SW 1271 (cell line): Measurements from ENCODE around the gene IGF2BP2.
A peak's percentile ranks its signal among the peaks of the same experiment; 100 is the strongest.

Source experiments
- DNase-seq, 2 experiments: peaks; one replicate each; lab custom pipeline; 2025; lab: John Stamatoyannopoulos, UW

IGF2BP2 gene

DNA sequence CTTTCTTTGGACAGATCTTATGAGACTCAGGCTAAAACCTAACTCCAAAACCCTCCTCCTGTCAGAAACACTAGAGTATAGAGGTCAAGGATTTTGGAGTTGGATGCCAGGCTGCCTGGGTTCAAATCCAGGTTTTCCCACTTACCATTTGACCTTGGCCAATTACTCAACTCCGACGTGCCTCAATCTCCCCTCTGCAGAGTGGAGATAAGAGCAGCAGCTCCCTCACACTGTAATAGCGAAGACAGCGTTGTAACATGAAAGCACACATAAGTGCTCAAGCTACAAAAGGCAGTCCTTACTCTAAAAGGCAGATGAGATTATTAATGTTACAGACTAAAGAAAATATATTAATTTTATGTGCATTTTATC, 90.1 kb downstream of the IGF2BP2 start:
- DNase-seq, result no peak

- DNase-seq, result peak; percentile 76 to 93
Measured at GRCh38 chr3:185733980-185734724, 90.7 kb downstream of the IGF2BP2 start.

DNA sequence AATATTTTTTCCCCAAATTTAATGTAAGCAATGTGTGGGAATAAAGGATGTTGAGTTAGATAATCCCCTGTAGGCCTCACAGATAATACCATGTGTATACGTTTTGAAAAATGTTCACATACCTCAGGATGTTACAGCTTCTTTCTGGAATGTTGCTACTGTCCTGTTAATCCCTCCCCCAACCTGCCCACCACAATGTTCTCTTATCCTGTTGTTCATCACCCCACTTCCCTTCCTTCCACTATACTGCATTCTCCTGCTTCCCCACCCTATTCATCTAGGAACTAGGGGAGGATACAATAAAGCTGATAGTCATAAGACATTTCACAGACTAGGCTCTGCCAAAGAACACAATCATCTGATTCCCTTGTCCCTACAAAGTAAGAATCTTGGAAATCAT, 92.1 kb downstream of the IGF2BP2 start:
- DNase-seq, result peak; percentile 81 to 92

- no peak for DNase-seq
Measured at GRCh38 chr3:185730550-185730949, 94.3 kb downstream of the IGF2BP2 start.

- peak; percentile 58 to 86 for DNase-seq
Measured at GRCh38 chr3:185729337-185730055, 95.3 kb downstream of the IGF2BP2 start.

DNA sequence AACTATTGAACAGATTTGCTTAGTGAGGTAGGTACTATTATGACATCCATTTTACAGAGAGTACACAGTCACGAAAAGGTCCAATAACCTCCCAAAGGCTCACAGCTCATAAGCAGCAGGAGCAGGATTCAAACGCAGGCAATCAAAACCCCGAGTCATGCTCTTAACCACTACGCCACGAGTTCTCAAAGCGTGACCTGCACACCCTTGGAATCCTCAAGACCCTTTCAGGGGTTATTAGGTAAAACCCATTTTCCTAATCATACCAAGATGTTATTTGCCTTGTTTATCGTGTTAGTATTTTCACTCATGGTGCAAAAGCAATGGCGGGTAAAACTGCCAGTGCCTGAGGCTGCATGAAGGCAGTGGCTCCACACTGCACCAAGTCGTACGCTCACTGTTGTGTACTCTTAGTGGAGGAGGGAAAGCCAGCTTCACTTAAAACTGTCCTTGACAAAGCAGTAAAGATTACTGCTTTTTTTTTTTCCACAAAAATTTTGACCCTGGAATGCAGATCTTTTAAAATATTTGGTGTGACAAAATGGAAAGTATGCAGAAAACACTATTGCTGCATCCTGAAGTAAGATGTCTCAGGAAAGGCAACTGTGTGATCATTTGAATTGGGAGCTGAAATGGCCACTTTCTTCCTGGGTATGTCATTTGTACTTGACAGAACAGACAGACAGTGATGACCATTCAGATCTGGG, 96.1 kb downstream of the IGF2BP2 start:
- no peak for DNase-seq

GRCh38 chr3:185727873-185728272, 97.0 kb downstream of the IGF2BP2 start:
- no peak for DNase-seq

- no peak for DNase-seq
Measured at GRCh38 chr3:185726254-185726967, 98.4 kb downstream of the IGF2BP2 start.

DNA sequence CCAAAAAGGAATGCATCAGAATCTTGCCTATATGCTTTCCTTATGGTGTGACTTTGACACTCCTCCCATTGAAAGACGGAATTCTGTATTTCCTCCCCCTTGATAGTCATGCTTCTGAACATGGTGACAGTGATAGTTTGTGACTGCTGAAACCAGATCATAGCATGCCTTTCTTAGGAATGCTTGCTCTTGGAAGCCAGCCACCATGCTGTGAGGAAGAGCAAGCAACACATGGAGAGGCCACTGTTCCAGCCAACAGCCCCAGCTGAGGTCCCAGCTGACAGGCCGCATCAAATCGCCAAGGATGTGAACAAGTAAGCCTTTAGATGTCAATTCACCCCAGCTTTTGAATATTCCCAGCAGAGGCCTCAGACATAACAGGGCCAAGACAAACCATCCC, 100.1 kb downstream of the IGF2BP2 start:
- DNase-seq, result no peak

GRCh38 chr3:185724251-185724650, 100.6 kb downstream of the IGF2BP2 start:
- no peak for DNase-seq

GRCh38 chr3:185722881-185723280, 102.0 kb downstream of the IGF2BP2 start:
- no peak for DNase-seq

DNA sequence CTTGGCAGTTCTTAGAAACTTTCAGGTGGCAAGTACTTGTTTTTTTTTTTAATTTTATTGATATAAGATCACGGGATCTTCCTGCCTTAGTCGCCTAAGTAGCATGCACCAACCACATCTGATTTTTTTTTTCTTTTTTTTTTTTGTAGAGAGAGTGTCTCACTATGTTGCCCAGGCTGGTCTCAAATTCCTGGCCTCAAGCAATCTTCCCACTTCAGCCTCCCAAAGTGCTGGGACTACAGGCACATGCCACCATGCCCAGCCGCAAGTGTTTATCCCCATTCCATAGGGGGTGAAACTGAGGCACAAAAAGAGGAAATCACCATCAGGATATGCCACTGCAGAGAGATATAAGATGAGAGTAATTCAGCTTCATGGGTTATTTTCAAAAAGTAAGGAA, 102.9 kb downstream of the IGF2BP2 start:
- no peak for DNase-seq

GRCh38 chr3:185720326-185720725, 104.5 kb downstream of the IGF2BP2 start:
- DNase-seq, result no peak

DNA sequence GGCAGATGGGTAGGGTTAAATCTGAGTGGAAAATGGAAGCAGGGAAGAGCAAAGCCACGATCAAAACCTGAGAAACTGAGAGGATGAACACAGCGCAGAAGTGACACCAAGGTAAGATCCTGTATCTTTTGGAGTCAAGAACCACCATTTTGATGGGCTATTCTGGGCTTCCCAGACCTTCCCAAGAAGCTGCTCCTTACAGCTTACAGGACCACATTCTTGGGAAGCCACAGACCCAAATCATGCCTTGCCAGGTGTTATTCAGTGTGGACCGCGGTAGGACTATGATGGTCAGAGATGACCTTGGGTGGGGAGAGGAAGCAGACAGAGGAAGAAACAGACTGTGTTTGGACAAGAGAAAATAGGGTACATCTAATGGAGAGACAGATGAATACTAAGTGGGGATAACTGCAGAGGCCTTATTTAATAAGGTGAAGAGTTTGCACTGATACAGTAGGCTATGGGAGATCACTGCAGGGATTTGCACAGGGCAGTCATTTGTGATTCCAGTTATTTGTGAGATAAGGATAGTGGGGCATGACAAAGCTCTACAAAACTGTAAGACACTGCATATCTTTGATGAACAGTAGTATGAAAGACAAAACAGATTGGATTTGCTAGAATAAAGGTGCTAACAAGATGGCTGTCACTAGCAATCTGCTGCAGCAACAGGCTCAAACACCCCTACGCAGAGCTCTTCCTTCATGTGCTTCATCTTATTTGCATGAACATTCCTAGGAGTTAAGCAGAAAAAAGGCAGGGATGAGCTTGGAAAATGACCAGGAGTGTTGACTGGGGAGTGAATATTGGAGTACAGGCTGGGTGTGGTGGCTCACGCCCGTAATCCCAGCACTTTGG, 105.9 kb downstream of the IGF2BP2 start:
- no peak for DNase-seq

DNA sequence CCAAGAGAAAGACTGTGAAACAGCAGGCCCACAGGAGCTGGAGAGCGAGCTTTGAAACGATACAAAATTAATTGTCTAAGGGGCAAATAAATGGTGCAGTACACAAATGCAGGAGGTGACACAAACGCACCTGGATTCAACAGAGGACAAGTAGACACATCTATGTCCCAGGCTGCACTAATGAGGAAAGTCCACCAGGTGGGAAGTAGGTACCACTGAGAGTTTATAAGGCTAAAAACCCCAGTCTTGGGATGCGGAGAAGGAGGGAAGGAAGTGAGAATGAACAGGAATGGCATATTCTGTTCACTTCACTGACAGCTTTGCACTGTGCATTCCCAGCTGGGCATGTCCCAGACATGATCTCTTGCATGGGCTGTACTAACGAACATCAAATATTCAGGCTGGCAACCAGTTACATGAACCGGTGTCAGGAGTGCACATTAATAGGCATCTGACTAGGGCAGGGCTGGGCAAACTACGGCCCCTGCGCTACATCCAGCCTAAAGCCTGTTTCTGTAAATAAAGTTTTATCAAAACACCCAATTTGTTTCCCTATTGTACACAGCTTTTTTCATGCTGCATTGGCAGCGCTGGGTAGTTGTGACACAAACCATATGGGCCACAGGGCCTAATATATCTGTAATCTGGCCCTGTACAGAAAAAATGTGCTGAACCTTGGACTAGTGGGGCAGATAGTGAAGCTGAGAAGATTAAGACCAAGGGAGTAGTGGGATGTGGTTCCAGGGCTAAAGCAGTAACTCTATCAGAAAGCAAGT, 107.0 kb downstream of the IGF2BP2 start:
- no peak for DNase-seq

DNA sequence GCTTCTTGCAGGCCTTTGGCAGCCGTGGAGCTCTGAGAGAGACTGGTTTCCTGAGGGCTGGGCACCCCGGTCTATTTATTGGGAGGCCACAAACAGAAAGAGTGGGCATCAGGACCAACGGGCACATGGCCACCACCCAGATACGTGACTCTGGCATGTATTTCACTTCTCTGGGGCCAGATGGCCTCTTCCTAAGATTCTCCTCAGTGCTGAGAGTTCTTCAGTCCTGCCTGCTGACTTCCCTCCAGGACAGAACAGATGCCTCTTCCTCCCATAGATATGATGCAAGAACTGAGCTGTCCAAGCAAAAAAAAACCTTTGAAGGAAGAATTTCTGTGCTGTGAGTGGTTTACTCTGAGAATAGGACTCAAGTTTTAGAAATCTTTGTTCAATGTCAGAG, 107.7 kb downstream of the IGF2BP2 start:
- peak in 1 of 2 experiments; percentile 24 for DNase-seq

DNA sequence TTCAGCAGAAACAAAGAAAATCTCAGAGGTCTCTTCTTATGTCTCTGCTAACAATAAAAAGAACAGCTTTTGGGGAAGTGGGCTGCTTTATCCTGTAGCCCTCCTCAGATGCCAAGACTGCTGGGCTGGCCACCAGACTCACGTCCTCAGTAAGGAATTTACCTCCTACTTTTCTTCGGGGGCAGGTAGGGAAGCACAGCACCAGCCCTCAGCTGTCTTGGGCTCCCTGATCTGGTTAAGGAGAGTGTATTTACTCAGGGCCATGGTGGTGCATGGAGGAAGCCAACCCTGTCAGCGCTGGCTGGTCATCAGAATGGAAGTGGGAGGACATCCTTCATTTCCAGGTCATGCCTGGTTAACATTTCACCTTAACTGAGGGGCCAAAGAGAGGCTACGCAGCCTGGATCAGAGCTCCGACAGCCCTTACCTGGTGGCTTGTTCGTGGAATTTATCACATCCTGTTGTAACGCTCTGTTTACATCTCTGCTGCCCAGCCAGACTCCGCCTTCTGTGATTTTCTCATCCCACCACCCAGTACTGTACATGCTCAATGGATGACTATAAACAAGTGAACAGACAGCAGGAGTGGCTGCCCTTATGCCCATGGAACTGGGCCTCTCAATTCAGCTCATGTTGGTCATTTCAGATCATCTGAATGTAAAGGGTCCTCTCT, 108.3 kb downstream of the IGF2BP2 start:
- DNase-seq, result no peak

GRCh38 chr3:185715091-185715490, 109.8 kb downstream of the IGF2BP2 start:
- DNase-seq, result peak in 1 of 2 experiments; percentile 35

DNA sequence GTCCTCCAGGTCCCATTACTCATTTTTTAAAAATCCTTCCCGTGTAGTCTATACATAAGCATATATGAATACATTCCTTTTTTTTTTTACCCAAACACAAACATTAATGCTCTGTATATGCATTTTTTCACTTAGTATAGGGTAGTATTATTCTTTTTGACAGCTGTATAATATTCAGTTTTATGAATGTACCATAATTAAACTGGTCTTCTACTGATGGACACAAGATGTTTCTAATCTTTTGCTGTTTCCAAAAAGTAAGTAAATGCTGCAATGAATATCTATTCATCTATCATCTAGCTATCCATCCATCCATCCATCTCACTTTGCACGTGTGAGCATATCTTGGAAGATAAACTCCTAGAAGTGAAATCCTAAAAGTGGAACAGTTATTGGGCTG, 110.8 kb downstream of the IGF2BP2 start:
- DNase-seq, result no peak

- no peak for DNase-seq
Measured at GRCh38 chr3:185713015-185713414, 111.8 kb downstream of the IGF2BP2 start.
